Measurements from ENCODE around the gene C1orf141.

Gene C1orf141

GRCh38 chr1:67100833-67101232, 33.9 kb downstream of the C1orf141 start:
- TF ChIP-seq CTCF (IDR thresholded peaks at IDR 0.05; ENCODE audit: low read length, missing control alignments): no peak
- DNase-seq (ENCODE audit: low read depth): no peak
- H3K4me3 ChIP-seq (replicated peaks; ENCODE audit: low read depth, low read length): no peak overlapping the region

- no peak for DNase-seq (ENCODE audit: low read depth)
- no peak overlapping the region for H3K4me3 ChIP-seq (replicated peaks; ENCODE audit: low read depth, low read length)
- no peak for TF ChIP-seq CTCF (IDR thresholded peaks at IDR 0.05; ENCODE audit: low read length, missing control alignments)
These were observed 37.5 kb downstream of the C1orf141 start for GRCh38 chr1:67097305-67097704.

GRCh38 chr1:67094191-67094590, 40.6 kb downstream of the C1orf141 start:
- no peak for TF ChIP-seq CTCF (IDR thresholded peaks at IDR 0.05; ENCODE audit: low read length, missing control alignments)
- no peak overlapping the region for H3K4me3 ChIP-seq (replicated peaks; ENCODE audit: low read depth, low read length)
- DNase-seq (ENCODE audit: low read depth): no peak

GRCh38 chr1:67089685-67090208, 45.0 kb downstream of the C1orf141 start:
- no peak for DNase-seq (ENCODE audit: low read depth)
- no peak for TF ChIP-seq CTCF (IDR thresholded peaks at IDR 0.05; ENCODE audit: low read length, missing control alignments)
- H3K4me3 ChIP-seq (replicated peaks; ENCODE audit: low read depth, low read length): no peak overlapping the region

GRCh38 chr1:67088440-67088839, 46.3 kb downstream of the C1orf141 start:
- H3K4me3 ChIP-seq (replicated peaks; ENCODE audit: low read depth, low read length): no peak overlapping the region
- TF ChIP-seq CTCF (IDR thresholded peaks at IDR 0.05; ENCODE audit: low read length, missing control alignments): no peak
- no peak for DNase-seq (ENCODE audit: low read depth)

- TF ChIP-seq CTCF (IDR thresholded peaks at IDR 0.05; ENCODE audit: low read length, missing control alignments): no peak
- no peak overlapping the region for H3K4me3 ChIP-seq (replicated peaks; ENCODE audit: low read depth, low read length)
- no peak for DNase-seq (ENCODE audit: low read depth)
These were observed 49.4 kb downstream of the C1orf141 start for GRCh38 chr1:67085326-67085725.

- no peak for TF ChIP-seq CTCF (IDR thresholded peaks at IDR 0.05; ENCODE audit: low read length, missing control alignments)
- no peak for DNase-seq (ENCODE audit: low read depth)
These were observed 49.9 kb downstream of the C1orf141 start for GRCh38 chr1:67084765-67085318.

More at GRCh38 chr1:67084765-67085318, 49.9 kb downstream of the C1orf141 start:
- H3K4me3 ChIP-seq (replicated peaks; ENCODE audit: low read depth, low read length): no peak overlapping the region
